ENCODE results near the gene FAHD2A.
"Not testable (repeated sequence)": the region's sequence is repeated elsewhere in the genome, so short reads cannot be mapped to it uniquely, and the experiment has no call there.

DNA sequence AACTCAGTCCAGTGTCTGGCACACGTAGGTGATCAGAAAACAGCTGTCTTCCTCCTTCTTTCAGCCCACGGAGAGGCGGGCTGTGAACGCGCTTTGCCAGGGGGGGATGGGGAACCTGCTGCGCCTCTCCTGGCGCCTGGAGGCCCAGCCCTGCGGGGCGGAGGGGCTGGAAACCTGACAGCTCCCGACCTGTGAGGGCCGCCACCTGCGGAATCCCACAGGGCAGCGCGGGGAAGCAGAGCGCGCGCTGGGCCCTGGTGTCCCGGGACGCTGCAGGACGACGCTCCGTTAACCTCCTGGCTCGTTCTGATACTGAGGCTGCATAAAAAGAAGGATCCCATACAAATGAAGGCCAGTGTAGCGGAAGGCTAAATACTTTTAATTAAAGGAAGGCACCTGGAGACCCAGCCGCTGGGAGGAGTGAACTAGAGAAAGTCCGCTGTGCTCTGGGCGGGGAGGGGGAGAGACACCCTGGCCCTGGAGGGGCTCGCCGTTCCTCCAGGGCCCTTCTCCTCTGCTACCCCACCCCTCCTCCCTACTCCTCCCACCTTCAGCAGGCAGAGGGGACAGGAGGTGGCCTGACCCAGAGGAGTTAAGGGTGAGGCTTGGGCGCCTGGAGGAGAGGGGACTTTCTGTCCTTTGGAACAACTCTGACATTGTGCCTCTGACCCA, 24.8 kb downstream of the FAHD2A start:
- TF ChIP-seq, protein P1, sequence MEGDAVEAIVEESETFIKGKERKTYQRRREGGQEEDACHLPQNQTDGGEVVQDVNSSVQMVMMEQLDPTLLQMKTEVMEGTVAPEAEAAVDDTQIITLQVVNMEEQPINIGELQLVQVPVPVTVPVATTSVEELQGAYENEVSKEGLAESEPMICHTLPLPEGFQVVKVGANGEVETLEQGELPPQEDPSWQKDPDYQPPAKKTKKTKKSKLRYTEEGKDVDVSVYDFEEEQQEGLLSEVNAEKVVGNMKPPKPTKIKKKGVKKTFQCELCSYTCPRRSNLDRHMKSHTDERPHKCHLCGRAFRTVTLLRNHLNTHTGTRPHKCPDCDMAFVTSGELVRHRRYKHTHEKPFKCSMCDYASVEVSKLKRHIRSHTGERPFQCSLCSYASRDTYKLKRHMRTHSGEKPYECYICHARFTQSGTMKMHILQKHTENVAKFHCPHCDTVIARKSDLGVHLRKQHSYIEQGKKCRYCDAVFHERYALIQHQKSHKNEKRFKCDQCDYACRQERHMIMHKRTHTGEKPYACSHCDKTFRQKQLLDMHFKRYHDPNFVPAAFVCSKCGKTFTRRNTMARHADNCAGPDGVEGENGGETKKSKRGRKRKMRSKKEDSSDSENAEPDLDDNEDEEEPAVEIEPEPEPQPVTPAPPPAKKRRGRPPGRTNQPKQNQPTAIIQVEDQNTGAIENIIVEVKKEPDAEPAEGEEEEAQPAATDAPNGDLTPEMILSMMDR (conservative IDR thresholded peaks at IDR 0.05 in 1 of 2, IDR thresholded peaks at IDR 0.05 in 1 of 2; ENCODE audit: extremely low read depth in 1 of 2, insufficient read depth in 1 of 2, low read depth in 1 of 2, low read length in 2 of 2): not testable (repeated sequence)
- not testable (repeated sequence) for TF ChIP-seq EZH2 (IDR thresholded peaks at IDR 0.05; ENCODE audit: borderline replicate concordance, low read length)
